GM21825 (cell line): ENCODE data around the gene SNRPD2.

Experiments
- ATAC-seq: cut with Tn5 transposase; IDR thresholded peaks from one replicate; pipeline ENCODE4 v1.9.1; 2021; ENCODE audit warnings: mild to moderate bottlenecking, moderate library complexity; ENCODE audit not compliant: unreplicated experiment

SNRPD2 gene

DNA sequence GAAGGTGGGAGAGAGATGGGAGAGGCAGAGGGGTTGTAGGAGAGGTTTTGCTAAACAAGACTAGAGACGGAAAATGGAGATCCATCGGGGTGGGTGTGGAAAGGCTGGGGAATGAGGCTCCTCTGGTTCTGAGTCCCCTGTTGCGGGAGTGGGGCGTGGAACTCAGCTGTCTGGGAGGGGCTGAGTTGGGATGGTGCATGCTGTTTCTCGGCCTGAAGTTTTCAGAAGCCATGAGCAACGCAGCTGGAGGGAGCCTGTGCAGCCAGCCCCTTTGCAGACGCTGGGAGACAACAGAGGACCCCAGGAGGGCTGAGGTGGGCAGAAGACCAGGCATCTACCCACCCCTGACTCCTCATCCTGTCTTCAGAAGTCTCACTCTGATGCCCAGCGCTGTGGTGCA, 31.1 kb downstream of the SNRPD2 start:
- no peak for ATAC-seq

DNA sequence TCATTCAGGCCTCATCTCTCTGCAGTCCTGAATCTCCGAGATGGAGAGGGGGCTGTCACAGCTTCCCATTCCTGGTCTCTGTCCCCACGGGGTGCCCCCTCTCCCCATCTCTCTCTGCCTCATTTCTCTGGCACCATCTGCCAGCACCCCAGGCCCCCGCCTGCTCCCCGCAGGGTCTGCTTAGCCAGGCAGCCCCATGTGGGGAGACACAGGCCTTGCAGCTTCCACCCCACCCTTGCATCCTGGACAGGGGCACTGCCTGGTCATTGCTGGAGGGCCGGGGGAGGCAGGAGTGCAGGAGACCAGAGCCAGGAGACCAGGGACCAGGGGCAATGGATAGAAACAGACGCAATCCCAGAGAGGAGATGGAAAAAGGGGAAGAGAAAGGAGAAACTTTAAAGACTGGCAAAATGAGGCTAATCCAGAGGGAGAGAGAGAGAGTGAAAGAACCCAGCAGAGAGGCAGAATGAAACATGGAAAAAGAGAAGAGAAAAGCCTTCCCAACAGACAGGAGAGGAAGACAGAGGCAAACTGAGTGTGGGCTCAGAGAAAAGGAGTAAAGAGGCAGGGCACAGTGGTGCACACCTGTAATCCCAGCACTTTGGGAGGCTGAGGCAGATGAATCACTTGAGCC, 32.5 kb downstream of the SNRPD2 start:
- ATAC-seq, result no peak

DNA sequence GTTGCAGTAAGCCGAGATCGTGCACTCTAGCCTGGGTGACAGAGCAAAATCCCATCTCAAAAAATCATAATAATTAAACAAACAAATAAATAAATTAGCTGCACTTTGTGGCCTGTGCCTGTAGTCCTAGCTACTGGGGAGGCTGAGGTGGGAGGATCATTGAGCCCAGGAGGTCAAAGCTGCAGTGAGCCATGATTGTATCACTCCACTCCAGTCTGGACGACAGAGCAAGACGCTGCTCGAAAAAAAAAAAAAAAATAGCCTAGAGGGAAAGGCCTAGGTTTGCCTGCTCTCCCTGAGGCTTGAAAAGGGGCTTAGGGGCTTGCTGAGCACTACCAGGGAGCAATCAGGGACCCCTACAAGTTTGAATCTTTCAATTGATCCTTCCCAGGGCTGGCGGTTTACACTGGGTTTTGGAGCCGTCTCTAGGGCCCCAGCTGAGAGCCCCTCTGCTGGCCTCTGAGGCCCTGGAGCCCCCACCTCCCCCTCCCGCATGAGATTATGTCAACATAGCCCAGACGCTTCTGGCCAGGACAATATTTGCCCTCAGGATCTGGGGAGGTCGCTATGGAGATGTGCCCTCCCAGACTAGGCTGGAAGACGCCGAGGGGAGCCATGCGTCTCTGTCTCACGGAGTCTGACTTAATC, 34.1 kb downstream of the SNRPD2 start:
- no peak for ATAC-seq

DNA sequence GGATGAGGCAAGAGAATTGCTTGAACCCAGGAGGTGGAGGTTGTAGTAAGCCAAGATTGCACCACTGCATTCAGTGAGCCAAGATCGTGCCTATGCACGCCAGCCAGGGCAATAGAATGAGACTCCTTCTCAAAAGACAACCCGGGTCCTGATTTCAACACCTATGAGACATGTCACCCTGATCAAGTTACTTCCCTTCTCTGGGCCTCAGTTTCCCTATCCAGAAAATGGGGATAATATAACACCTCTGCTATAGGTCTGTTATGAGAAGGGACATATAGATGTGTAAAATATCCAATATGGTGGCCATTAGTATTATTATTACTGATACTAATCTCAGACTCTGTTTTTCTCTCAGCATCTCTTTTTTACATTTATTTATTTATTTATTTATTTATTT, 36.7 kb downstream of the SNRPD2 start:
- no peak for ATAC-seq

DNA sequence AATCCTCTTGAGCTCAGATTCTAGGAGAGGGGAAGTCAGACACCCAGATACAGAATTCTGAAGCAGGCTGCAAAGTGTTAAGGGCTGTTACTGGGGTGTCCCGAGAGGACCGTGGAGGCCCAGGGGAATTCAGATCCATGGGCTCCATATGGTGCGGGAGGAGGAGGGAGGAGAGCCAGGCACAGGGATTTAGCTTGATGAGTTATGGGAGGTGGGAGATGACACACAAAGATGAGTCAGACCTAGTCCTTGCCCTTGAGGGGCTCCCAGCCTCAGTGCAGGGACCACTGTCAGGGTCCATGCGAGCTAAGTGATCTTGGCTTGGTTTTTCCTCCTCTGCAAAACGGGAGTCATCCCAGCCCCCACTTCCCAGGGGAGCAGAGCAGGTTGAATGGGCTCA, 38.1 kb downstream of the SNRPD2 start:
- ATAC-seq, result no peak

DNA sequence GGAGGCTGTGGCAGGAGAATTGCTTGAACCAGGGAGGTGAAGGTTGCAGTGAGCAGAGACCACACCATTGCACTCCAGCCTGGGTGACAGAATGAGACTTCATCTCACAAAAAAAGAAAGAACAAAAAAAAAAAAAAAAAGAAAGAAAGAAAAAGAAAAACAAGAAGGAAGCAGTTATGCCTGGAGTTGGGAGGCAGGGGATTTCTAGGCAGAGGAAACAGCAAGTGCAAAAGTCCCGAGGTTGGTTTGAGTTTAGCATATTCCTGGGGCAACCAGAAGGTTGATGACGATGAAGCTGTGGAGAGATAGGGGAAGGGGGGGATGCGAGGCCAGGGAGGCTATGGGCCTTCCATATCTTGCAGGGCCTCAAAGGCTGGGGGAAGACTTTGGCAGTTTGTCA, 41.0 kb downstream of the SNRPD2 start:
- ATAC-seq, result no peak

DNA sequence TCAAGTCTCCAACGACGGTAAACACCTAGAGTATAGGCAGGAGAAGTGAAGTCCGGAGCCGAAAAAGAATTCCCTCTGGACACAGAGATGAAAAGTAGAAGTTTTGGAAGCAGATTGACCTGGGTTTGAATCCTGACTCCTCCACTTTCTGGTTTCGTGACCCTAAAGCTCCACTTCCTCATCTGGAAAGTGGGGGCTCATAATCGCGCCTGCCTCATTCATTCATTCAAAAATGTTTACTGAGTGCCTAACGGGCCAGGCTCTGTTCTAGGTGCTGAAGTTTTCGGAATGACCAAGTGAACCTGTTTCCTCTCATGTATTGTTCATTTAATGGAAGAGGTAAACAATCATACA, 45.4 kb downstream of the SNRPD2 start:
- no peak for ATAC-seq

DNA sequence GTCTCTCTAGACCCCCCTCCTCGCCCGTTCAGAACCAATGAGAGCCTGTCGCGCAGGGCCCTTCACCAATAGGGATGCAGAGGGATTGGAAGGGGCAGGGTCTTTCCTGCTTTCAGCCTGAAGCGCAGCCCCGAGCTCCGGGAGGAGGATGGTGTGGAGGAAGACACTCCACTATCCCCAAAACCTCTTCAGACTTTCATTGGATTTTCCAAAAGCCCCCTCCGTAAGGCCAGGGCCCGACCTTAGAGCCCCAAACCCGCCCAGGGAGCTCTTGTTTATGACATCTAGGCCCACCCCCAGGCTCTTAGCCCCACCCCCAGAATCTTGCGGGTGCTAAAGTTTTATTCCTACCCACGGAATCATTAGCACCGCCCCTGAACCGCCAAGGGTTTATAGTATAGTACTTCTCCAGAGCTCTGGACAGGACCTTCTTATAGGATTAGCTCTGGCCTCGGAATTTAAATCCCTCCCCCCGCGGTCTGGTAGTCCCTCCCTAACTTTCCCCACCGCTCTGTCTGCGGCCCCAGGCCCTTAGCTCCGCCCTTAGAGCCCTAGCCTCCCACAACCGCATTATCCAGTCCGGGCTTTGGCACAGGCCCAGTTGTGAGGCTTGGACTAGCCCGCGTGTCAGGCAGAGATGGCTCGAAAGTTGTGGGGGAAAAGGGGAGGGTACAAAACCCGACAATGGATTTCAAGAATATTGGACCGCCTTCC, 46.0 kb downstream of the SNRPD2 start:
- ATAC-seq, result no peak

DNA sequence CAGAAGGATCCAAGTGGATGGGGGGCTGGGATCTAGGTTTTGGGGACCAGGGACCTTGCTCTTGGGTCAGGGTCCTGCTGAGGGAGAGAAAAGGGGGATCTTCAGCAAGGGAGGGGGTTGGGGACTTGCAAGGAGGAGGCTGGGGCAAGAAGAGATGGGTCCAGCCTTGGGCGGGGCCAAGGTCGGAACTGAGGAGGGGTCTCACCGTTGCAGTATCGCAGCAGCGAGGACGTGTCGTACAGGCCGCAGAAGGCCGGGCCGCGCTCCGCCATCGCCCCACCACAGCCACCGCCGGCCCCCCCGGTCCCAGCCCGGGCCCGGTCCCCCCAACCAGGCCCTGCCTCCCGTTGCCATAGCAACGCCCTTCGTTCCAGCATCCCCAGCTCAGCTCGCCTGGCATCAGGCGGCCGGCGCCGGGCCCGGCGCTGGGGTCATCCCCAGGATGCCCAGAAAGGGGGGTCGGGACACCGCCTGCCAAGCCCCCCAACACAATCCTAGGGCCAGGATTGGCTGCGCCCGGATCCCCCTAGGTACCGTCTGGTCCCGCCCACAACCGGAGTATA, 46.6 kb downstream of the SNRPD2 start:
- no peak for ATAC-seq

DNA sequence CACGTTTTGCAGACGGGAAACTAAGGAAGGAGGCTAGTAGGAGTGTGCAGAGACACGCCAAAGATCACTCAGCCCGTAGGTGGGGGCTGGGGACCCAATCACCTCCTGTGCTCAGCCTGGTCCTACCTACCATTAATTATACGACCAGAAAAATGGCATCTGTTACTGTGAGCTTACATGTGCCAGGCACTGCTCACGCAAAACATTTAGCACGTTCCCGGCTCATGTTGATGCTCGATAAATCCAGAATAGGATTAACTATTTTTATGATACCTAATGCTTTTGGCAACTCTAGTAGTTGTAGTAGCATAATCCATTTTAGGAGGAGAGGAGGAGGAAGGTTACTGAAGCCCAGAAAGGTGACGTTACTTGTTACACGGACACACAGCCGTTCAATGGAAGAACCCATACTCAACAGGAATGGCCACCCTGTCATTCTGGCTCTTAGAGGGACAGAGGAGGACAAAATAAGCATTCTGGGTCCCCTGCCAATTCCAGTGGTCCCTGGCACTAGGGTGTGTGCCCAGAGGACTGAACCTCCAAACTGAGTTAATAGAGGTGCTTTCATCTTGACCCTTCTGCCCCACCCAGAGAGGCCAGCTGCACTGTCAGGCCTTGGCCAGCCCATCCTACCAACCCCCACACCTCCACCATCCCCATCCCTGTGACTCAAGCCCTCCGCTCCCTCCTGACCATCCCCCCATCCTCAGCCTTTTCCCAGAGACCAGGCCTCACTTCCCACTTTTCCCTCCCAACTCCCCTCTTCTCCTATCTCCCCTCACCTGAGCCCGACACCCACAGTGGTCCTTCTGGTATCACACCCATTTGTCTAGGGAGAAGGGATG, 47.6 kb downstream of the SNRPD2 start:
- ATAC-seq, result no peak

DNA sequence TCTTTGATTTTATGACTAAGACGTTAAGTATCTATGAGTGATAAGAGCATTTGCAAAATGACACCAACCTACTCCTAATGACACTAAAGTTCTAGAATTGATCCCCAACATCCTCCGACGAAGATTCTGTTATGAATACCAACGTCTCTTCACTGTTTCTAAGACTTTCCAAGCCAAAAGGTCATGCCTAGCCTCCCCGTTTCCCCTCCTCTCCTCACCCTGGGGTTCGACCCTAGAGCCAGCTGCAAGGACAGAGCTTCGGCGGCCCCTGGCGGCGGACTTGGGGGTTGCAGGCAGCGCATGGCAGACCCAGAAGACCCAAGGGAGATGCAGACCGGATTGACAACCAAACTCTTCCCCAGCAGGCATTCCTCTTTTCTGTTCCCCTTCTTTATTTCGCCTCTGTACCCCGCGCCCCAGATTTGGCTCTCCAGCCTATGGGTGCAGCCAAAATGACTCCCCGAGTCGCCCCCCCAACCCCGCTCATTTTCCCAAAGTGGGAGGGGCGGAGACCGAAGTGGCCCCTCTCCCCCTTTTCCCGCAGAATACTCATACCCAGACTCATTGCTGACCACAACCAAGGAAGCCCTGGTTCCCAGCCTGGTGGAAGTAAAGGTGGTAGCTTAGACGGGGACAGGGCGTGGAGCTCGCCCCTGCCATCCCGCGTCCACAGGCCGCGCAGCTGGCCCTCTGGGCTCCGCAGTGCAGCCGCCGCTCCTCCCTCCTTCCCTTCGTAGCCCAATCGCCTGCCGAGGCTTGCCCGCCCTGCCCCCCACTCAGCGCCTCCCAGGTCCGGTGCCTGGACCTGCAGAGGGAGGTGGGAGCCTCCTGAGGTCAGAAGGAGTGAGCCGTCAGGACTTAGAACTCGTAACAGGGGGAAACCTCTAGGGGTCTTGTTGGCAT, 48.5 kb downstream of the SNRPD2 start:
- no peak for ATAC-seq

DNA sequence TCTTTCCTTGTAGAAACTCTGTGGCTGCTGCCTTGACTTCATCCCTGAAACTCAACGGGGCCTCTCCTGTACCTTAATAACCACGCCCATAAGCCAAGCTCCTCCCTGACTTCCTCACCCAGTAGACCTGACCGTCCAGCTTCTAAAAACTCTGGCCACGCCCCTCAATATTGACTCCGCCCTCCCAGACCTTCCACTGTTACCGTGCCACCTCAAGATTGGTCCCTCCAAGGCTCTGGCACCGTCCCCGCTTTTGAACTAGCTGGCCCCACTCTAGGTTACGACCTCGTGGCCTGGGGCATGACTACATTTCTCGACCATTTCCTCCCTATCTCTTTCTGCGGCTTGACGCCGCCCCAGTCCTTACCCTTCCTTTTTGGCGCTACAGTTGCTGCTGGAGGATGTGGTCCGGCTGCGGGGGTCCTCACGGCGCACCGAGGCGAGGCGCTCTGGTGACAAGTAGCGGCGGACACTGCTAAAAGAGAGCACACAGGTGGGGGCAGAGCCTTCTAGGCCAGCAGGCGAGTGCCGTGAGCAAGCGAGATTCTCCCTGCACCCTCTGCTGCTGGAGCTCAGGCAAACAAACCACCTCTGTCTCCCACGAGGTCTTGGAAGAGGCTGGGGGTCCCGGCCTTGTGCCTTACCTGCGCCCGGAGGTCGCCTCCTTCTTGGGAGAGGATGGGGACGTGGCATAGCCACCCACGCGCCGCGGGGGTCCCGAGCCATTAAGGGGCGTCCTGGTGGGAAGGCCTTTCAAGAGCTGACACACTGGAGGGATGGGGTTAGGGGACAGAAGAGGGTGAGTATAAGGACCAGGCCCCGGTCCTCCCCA, 50.3 kb downstream of the SNRPD2 start:
- ATAC-seq, result peak; percentile 28

DNA sequence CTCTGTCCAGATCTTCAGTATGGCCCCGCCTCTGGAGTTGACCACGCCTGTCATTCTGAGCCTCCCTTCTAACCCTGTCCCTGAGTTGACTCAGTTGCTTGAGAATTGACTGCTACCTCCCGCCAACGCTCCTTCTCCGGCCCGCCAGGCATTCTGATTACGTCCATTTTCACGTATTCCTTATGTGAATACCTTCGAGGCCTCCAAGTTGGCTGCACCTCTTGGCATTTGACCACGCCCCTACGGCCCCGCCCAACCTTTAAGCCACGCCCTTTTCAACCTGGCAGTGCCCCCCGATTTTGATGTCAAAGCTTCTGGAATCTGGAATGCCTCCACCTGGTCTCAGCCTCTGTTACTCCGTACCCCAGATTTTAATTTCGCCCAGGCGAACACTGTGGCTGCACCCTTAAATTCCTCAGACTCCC, 50.9 kb downstream of the SNRPD2 start:
- ATAC-seq, result no peak

DNA sequence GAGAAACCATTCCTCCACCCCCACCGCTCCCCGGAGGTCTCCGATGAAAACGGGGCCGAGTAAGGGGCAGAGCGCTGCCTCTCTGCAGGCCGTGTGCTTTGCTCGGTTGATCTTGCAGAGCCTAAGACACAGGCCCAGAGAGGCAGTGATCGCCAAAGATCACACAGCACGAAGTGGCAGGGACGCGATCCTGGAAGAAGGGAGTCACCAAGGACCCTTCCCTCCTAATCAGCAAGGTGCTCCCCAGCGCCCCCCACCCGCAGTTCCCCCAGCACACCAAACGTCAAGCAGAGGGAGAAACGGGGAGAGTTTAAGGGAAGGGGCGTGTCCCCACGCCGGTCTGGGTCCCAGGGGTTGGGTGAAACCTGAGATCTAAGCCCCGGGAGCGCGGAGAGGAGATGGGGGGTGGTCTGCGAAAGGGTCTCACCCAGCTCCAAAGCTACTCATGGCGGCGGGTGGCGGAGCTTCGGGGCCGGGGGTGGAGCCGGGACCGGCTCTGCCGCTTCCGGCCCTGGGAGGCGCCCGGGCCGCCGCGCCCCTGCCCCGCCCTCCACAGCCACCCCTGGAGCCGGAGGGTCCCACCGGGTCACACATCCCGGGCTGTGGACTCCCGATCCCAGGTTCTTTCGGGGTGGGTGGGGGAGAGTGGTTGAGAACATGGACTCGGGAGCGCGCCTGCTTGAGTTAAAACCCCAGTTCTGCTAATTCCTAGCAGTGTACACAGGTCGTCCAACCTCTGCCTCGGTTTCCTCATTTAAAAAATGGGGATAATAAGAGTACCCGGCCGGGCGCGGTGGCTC, 52.6 kb downstream of the SNRPD2 start, which contains the start of gene EML2:
TSS of gene EML2 (minus strand) at position 468 of the 800 bp plus-strand sequence. CDS start at position 447, 21 bp downstream.
- ATAC-seq, result no peak

DNA sequence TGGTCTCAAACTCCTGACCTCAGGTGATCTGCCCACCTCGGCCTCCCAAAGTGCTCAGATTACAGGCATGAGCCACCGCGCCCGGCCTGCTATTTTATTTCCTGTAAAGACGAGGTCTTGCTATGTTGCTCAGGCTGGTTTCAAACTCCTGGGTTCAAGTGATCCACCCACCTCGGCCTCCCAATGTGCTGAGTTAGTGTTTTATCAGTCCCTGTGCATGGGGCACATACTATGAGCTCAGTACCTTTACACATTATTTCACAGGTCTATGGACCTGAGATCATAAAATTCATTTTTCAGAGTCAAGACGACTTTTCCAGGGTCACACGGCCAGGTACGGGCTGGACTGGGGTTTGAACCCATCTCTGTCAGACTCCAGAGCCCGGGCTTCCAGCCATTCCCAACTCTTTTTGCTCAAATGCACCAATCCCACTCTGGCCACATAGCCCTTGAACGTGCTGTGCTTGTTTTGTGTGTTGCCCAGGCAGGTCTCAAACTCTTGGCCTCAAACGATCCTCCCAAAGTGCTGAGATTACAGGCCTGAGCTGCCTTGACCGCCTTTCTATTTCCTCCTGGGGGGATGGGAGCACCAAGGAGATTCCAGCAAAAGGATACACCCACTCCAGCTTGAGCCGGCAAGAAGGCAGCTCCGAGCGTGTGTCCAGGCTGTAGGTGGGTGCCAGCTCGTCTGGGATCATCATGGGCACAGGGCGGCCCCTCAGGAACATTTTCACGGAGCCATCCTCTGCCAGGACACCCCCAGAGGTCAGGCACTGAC, 53.7 kb downstream of the SNRPD2 start:
- ATAC-seq, result no peak
